NCI-H1105 treated with DMSO at 0.1 percent for 48 hours (cell line): ENCODE results near the gene C1orf167.

ENCODE experiments used
- DNase-seq: peaks from one replicate; lab custom pipeline; 2025; lab: John Stamatoyannopoulos, UW

C1orf167 gene

DNA sequence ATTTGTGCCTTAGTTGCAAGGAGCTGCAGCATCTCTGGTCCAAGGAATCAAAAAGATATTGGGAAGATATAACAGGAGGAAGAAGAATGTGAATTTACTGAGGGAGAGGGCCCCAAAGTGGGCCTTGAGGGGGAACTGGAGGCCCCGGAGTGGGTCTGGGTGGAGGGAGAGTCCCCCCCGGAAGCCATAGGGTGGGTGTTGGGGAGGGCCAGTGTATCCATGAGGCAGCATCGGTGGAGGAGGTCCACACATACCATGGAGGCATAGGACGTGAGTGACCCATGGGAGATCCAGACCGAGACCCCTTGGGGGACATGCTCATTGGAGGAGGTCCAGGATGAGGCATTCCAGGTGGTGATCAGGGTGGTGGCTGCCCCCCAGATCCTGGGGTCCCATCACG lies 708 bp upstream of the C1orf167 start:
- no peak for DNase-seq

DNA sequence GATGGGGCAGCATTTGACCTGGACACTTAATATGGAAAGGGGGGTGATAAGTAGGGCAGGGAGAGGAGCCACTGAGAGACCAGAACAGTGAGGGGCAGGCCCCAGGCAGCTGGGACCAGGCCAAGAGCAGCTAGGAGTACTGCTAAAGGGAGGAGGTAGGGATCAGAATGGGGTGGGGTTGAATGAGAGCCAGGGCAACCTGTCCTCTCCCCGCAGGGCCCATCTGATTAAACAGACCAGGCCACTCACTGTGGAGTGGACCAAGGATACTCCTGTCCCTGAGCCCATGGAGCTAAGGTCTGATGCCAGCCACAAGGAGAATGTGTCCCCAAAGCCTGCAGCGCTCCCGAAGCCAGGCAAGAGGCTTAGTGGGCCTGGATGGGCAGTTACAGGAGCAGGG lies 2.1 kb downstream of the C1orf167 start:
- DNase-seq: no peak

DNA sequence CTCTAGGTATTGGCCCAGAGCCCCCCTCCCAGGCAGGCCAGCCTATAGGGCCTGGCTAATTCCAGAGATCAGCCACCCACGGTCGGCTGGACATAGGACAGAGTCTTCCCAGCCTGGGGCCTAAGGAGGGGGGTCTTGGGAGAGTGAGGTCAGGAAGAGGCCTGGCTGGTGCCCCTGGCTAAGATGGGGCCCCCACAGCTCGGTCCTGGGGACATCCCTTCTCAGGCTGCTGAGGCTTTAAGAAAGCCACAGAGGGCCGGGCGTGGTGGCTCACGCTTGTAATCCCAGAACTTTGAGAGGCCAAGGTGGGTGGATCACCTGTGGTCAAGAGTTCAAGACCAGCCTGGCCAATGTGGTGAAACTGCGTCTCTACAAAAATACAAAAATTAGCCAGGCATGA lies 2.5 kb downstream of the C1orf167 start:
- no peak for DNase-seq

DNA sequence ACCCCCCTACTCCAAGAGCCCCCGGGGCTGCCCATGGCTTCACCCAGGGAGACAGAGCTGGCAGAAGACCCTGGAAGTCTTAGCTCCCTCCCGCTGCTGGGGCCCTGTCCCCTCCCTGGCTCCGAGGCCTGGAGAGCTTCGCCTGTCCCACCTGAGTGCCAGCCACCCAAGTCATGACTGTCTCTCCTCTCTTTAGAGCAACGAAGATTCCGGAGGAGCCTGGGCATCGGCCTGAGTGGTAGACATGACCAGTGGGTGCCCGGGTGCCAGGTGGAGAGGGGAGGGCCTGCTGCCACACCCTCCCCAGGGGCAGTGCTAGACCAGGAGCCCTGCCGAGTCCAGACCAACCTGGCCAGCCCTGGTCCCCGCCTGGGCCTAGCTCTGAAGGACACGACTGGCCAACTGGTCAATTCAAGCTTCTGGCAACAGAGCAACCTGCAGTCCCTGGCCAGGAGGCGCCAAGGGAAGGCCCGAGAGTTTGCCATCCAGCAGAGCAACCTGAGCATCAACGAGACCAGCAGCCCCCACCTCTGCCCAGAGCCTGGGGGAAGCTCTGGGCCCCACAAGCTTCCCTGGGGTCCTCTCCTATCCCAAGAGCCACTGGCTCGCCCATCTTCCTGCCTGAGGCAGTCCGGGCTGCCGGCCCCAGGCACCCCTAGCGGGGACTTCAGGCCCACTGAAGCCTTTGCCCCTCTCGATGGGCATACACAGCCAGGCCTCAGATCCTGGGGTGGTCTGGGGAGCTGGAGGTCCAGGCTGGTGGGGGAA lies 3.9 kb downstream of the C1orf167 start:
- no peak for DNase-seq

DNA sequence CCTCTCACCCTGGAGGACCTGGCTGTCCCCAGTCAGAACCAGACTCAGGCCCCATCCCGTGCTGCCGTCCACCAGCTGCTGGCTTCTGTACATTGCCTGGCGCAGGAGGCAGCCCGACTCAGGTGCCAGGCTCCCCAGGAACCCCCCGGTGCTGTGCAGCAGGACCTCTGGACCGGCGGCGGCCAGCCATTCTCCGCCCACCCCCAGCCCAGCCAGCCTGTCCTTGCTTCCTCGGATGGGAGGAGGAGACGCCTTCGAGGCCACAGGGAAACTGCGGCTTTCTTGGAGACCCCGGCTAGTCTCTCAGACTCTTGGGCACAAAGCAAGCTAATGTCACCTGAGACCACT lies 4.4 kb downstream of the C1orf167 start:
- DNase-seq: no peak

DNA sequence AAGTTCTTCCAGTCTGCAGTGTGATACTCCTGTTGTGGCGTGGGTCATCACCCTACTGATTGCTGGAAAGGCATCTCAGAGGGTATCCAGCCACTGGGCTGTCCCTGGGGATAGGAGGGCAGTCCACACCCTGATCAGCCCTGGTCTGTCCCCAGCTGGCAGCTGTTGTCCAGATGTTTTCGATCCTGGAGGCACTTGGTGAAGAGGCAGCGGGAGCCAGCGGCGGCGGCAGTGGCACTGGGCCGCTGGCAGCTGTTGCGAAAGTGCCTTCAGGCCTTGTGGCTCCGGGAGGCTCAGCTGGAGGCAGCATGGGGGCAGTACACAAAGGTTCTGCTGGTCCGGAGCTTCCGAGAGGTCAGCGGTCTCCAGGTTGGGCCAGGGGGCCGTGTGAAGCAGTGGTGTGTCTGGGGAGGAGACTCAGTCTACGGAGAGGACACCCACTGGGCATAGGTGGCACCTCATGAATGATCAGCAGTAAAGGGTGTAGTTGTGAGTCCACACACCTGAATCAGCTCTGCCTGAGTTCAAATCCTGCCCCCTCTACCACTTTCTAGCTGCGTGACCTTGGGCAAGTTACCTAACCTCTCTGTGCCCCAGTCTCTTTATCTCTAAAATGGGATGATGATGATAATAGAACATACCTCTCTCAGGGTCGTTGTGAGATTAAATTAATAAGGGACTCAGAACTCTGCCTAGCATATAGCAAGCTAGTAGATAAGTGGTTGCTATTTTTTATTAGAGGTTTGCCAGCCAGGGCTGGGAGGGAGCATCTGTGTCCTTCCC lies 6.1 kb downstream of the C1orf167 start:
- no peak for DNase-seq

DNA sequence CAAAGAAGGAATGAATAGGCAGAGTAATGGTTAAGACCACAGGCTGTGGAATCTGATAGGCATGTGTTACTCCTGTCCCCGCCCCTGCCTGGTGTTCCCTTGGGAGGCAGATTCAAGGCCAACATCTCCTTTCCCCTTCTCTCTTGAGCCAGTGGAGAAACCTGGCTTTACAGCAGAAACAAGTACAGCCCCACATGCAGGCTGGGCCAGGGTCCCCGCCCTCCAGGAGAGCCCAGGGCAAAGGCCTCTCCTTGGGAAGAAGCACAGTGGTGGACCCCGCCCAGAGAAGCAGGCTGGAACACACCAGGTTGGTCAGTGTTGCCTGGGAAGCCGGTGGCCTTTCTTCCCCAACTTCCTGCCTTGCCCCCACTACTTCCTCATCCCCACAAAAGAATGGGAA lies 6.8 kb downstream of the C1orf167 start:
- DNase-seq: no peak

DNA sequence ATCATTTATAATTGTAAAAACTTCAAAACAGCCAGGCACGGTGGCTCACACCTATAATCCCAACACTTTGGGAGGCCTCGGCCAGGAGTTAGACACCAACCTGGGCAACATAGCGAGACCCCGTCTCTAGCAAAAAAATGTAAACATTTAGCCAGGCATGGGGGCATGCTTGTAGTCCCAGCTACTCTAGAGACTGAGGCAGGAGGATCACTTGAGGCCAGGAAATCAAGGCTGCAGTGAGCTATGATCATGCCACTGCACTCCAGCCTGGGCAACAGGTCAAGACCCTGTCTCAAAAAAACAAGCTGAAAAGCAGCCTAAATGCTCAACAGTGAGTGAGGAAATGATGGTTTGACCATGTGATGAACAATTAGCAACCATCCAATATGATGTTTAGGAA lies 7.3 kb downstream of the C1orf167 start:
- DNase-seq: no peak

DNA sequence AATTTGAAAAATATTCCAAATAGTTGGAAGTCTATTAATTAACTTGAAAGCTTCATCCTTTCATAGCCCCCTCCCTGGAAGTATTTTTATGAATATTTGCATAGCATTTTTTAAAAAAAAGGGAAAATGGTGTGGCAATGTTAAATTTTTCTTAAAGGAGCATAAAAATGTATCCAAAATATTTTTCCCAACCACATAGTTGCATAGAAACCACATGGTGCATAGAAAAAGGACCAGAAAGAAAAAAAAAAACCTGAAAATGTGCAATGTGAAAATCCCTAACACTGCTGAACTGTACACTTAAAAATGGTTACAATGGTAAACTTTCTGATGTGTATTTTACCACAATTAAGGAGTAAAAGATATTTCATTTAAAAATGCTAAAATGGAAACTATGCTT lies 8.0 kb downstream of the C1orf167 start:
- no peak for DNase-seq

DNA sequence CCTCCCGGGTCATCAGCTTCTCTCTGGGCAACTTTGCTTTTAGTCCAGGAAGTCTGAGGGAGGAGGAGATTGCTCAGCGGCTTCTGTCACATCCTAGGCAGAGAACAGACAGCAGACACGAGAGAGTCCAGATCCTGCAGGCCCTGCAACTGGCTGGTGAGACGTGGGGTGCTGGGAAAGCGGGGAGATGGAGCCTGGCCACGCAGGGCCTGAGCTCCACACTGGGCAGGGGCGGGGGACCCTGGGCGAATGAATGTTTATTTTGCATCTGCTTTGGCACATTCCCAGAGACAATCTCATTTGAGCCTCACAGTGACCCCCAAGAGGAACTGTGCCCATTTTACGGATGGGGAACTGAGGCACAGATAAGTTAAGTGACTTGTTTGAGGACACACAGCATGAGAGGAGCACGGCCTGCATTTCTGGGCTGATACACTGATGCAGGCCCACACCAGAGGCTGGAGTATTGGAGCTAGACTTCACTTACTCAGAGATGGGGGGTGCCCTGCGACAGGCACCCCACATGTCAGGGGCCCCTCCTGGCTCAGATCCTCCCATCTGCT lies 9.6 kb downstream of the C1orf167 start:
- no peak for DNase-seq

DNA sequence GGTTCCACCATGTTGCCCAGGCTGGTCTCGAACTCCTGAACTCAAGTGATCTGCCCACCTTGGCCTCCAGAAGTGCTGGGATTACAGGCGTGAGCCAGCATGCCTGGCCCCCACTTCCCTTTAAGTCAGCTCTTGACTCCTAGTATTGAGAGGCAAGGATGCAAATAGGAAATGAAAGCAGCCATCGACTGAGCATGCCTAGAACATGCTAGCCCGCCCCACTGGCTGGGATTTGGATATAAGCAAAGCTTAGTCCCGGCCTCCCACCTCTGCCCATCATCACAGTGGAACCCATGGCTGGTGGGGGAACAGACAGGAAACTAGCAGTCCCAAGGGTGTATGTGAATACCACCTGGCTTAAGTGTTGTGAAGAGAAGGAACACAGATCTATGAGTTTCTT lies 10.5 kb downstream of the C1orf167 start:
- no peak for DNase-seq

DNA sequence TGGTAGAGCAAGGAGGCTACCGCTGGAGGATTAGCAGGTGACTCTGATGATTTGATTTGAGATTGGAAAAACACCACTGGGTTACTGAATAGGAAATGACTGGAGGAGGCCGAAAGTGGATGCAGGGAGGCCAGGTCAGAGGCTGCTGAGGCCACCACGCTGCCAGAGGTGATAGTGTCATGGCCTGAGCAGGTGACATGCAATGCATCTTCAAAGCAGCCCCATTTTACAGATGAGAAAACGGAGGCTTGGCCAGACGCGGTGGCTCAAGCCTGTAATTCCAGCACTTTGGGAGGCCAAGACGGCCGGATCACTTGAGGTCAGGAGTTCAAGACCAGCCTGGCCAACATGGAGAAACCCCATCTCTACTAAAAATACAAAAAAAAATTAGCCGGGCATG lies 12.8 kb downstream of the C1orf167 start:
- DNase-seq: no peak

DNA sequence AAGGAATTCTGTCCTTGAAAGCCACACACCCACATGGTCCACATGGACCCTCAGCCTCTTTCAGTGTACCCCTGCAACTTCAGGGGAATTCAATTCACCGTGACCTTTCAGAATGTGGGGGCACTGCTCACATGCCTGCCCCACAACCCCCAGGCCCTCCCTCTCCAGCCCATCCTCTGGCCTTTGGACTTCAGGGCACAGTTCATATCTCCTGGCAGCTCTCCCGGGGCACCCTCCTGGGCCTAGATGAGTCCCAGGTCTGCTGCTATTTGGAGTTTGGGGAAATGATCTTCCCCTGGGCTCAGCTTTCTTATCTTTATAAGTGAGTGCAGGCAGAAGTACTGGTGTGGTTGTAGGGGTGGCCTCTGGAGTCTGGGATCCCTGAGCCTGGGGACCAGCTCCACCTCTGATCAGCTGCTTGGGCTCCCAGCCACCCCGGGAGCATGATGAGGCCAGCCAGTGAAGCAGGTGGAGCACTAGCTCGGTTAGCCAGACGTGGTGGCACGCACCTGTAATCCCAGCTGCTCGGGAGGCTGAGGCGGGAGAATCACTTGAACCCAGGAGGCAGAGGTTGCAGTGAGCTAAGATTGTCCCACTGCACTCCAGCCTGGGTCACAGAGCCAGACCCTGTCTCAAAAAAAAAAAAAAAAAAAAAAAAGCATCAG lies 15.8 kb downstream of the C1orf167 start:
- DNase-seq: no peak

DNA sequence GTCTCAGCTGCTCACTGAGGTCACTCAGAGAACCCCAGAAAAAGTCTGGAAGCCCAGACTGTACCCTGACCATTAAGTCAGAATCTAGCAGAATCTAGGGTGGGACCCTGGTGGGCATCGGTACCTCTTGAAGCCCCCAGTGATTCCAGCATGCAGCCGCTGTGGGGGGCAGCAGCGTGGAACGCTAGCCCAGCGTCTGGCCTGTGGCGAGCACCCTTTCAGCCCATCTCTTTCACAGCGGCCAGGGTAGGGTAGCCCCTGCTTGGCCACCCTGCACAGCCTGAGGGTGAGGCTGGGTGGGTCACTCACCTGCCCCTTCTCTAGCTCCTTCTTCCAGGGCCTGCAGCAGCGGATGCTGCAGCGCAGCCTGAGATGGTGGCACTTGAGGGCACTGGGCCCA lies 16.3 kb downstream of the C1orf167 start:
- no peak for DNase-seq

DNA sequence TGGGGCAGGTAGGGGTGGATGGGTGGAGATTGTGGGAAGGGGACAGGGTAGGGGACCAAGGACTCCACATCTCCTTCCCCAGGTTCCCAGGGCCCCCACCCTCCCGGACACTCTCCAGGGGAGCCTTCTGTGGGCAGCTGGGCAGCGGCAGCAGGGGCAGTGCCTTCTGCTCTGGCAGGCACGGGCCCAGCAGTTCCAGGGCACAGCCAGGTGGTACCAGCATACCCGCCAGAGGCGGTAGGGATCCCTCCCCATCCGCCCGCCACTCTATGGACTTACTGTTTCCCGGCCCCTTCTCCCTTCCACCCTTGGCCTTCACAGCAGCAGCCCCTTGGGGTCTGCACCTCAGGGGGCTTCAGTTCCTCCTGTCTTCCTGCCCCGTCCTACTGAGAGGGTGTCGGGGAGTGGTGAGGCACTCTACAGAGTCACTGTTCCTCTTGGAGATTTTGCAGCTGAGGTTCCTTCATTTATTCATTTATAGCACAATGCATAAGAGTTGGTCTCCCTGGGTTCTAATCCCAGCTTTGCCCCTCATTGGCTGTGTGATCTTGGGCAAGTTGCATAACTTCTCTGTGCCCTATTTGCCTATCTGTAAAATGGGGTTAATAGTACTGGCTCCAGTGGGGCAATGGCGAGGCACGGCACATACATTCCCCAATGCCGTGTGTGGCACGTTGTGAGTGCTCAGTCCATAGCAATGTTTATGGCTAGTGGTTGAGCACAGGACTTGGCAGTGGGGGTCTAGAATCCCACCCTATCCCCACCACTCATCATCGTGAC lies 17.0 kb downstream of the C1orf167 start:
- DNase-seq: no peak

DNA sequence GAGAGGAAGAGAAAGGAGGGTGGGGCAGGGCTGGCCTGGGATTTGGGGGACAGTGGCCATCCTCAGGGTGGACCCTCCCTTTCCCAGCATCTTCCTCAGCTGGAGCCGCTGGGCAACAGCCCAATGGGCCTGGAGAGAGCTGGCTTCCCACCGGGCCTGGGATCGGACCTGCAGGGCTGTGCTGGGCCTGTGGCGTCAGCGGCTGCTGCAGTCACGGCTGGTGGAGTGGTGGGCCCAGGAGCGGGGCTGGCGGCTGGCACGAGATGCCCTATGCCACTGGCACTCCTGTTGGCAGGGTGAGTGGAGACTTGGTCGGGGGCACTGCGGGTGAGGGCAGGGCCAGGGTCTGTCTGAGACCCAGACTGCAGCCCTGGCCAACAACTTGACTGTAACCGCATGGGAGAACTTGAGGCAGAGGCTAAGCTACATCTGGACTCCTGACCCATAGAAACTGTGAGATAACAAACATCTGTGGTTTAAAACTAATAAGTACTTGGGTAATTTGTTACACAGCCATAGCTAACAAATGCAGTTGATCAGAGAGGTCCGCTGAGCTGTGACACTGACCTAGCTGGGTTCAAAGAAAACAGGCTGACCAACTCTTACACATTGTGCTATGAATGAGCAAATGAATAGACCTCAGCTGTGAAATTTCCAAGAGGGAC lies 17.9 kb downstream of the C1orf167 start:
- no peak for DNase-seq

DNA sequence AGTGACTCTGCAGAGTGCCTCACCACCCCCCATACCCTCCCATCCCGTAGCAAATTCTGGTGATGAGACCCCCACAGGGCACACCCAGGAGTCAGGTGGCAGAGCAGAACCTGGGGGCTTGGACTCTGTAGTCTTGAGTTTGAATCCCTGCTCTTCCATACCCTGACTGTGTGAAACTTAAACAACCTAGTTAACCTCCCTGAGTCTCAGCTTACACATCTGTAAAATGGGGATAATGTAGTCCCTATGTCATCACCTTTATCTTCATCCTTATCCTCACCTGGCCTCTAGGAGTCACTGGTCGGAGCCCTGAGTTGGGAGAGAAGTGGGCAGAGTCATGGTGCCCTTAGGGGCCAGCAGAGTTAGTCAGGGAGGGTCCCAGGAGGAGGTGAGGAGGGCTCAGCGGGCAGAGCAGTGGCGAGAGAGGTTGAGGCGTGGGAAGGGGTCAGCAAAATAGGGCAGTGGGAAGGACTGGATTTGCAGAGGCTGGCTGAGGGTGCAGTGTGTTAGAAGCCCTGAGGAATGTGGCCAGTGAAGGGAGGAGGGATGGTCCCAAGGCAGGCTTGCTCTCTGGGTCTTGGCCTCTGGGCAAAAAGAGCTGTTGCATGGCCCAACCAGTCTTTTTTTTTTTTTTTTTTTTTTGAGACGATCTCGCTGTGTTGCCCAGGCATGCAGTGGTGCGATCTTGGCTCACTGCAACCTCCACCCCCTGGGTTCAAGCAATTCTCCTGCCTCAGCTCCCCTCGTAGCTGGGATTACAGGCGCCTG lies 18.6 kb downstream of the C1orf167 start:
- no peak for DNase-seq

DNA sequence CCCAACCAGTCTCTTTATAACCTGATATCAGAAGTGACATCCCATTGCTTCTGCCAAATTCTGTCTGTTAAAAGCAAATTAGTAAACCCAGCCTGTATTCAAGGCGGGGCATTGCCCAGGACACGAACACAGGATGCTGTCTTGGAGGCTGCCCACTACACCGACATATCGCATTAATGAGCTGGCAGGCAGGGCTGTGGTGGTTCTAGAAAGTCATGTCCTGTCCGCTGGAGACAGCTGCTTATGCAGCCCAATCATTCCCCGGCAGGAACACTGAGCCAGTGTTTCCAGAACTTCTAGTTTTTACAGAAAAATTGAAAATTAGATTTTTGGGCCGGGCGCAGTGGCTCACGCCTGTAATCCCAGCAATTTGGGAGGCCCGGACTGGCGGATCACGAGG lies 19.3 kb downstream of the C1orf167 start:
- DNase-seq: no peak

DNA sequence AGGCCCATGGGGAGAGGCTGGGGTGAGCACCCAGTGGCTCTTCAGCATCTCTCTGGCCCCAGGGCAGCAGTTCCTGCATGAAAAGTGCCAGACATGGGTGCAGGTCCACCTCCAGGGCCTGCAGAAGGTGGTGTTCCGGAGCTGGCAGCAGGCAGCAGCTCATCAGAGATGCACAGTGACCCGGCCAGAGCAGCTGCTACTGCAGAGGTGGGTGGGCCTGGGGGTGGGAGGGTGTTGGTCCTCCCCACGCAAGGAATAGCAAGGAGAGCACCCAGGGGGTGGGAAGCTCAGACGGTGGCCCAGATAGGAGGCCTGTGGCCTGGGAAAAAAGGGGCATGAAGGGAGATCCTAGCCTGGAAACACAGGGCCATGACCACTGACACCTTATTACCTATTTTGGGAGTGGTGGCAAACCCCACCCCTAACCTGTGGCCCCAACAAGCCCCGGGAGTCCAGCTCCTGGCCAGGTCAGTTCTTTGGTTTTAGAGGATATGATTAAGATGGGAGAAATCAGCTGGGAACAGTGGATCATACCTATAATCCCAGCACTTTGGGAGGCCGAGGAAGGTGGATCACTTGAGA lies 20.2 kb downstream of the C1orf167 start:
- no peak for DNase-seq

DNA sequence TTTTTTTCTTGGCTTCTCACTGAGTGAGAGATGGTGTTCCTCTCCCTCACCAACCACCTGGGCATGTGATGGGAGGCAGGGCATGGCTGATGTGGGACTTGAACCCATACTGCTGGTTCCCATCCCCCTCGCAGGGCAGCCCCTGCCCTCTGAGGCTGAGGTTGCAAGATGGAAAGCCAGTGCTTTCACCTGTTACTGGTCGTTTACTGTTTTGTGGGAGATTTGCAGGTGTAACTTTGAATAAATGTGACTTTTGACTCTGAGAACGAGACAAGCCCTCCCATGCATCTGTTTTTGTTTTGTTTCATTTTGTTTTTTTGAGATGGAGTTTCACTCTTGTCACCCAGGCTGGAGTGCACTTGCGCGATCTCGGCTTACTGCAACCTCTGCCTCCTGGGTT lies 21.6 kb downstream of the C1orf167 start:
- DNase-seq: no peak
